GM21526 (cell line): Measurements from ENCODE around the gene UBE4A.
"Not testable (repeated sequence)": the region's sequence is repeated elsewhere in the genome, so short reads cannot be mapped to it uniquely, and the experiment has no call there.

Experiments
- ATAC-seq: cut with Tn5 transposase; IDR thresholded peaks from one replicate; pipeline ENCODE4 v1.9.1; 2021; ENCODE audit warnings: moderate library complexity; ENCODE audit not compliant: unreplicated experiment, low FRiP score

UBE4A gene

GRCh38 chr11:118397448-118397847 is 38.0 kb downstream of the UBE4A start:
- no peak for ATAC-seq

DNA sequence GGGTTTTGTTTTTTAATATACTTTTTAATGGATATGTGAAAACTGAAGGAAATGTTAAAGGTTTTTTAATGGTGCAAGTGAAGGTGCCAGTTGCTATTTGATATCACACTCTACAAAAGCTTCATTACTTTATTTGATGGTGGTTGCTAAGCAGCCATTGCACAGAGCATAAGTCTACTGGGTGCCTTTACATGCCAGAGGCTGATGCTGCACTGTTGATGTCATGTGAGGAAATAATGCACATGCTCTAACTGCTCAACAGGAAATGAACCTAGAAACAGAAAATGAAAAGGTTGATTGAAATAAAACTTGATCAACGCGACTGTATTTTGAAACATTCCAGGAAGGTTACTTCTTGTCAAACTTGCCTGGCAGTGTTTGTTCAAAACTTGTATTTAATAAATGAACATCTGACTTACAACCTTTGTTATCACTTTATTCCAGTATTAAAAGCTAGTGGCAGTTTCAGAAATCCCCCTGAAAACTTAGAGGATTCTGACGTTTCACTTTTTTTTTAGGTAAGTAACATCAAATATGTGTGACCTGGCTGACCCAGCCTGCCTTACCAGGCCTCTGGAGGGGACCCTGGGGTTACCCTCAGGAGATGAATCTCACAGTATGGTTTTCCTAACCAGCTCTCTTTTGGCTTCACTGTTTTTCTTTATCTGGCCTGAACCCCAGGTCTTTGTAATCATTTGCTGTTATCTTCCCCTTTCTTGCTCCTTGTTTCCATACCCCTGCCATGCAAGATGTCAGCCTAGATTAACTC is 39.6 kb downstream of the UBE4A start:
- peak; percentile 54 for ATAC-seq

DNA sequence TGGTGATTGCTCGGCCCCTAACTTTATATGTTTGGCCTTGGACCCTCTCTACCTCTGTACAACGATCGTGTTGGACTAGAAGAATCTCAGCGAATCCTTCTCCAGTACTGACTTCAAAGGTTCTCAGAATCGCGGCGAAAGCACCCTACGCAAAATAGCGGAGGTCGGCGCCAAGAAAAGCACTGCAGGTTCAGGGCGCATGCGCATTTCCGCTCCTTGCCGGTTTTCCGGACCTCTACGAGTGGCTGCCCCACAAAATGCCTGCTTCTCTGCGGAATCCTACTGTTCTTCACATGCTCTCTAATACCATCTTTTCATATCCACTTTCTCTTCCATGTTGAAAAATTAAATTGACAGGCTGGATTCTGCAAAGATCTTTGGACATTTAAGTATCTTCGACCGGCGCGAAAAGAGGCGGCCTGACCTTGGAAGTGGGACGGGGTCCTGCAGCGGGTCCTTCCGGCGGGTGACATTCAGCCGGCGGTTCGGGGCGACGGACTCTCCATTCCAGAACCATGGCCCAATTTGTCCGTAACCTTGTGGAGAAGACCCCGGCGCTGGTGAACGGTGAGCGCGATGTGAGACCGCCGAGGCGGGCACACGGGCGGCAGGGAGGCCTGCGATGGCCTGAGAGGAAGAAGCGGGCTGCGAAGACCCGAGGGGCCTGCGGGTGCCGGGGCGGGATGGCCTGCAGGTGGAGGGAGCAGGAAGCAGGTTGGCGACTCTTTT is 41.9 kb downstream of the UBE4A start, which contains the start of gene ATP5MG:
ATP5MG (plus strand) TSS at position 456 of the 729 bp plus-strand sequence; CDS start at position 516, 60 bp downstream.
- no peak for ATAC-seq

DNA sequence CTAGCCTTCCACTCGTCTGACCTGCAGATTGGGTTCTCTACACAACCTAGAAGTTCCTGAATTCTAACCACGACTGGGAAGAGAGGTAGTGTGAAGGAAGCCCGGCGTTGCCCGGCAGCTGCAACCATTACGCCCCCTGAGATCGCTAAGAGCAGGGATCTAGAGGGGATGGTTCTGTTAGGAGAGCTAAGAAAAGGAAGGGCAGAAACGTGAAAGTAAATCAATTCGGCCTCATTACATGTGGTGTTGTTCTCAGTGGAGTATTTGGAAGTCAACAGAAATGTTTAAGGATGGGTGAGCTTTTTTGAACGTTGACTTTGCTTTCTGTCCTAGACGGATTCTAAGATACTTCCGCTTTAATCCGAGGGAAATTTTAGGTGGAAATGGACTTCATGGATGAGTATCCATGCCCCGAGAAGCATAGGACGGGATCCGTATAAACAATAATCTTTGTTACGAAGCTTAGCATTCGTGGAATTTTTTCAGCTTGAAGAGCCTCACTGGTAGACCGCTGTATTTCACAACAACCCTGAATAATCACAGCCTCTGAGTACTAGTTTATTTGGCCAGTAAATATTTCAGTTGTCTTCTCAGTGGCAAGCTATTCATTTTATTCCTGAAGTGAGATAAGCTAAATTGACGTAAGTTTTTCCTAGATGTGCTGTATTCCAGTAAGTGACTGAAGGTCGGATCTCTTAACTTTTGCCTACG is 42.6 kb downstream of the UBE4A start:
- ATAC-seq: no peak

DNA sequence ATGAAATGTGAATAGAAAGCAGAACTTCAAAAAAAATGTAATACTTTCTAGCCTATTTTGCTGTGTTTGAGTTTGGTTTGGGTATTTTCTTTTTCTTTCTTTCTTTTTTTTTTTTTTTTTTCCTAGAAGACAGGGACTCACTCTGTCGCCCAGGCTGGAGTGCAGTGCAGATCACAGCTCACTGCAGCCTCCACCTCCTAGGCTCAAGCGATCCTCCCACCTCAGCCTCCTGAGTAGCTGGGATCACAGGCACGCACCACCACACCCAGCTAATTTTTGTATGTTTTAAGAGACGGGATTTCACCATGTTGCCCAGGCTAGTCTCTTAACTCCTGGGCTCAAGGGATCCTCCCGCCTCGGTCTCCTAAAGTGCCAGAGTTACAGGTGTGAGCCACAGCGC is 43.2 kb downstream of the UBE4A start:
- ATAC-seq: not testable (repeated sequence)

- no peak for ATAC-seq
Measured at GRCh38 chr11:118406599-118407166, 47.3 kb downstream of the UBE4A start.

DNA sequence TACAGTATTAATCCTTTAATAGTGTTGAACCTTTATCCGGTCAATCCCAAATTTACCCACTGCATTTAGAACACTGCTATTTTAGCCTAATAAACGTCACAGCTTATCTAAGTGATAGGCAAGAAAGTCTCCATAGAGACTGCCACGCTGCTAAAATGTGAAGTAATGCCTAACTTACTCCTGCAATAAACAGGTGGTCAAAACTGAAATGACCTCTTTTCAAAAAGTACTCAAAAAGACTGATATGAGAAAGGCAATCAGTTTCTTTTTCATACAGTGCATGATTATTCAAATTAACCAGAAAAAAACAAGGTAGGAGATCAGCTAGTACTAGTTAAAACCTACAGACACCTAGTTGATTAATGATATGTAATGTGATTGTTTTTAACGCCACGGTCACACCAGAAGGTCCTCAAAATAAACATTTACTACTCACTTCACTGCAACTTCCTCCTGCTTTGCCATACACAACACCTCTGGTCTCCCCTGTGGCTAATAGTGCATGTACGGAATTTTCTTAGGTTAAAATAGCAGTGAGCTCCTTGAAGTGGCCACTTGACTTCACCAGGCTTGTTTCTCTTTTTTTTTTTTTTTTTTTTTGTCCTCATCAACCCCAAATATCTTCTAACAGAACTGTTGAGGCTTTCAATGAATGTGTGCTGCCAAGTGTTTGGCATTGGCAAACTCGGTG is 50.8 kb downstream of the UBE4A start:
- no peak for ATAC-seq

DNA sequence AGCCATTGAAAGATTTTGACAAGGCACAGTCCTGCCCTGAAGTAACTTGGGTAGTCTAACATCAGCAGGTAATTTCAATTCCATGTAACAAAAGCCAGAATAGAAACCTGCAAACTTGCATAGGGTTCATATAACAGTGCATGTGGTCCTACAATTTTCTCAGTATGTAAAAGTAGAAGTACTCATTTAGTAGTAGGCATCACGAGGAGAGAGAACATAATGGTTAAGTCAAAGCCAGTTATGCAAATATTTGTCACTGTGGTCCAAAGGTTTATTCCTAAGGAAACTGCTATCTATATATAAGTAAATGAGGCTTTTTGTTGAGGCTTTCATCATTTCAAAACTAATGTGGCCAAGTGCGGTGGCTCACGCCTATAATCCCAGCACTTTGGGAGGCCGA is 52.1 kb downstream of the UBE4A start:
- no peak for ATAC-seq

- no peak for ATAC-seq
Measured at GRCh38 chr11:118412921-118413320, 53.5 kb downstream of the UBE4A start.

- ATAC-seq: no peak
Measured at GRCh38 chr11:118415062-118415738, 55.8 kb downstream of the UBE4A start.

DNA sequence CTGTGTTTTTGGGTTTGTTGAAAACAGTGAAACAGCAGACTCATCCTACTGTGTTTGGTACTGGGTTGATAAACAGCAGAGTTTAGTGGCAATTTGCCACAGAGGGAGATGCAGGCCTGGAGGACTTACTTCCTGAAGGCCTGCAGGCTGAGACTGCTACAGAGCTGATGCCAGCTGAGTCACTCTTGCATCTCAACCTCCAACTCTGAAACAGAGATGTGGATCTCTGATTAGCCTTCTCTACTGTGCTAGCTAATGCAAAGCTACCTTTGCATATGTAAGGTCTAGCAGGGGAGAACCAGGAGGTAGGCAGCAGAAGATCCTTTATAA is 56.3 kb downstream of the UBE4A start:
- ATAC-seq: no peak

- ATAC-seq: not testable (repeated sequence)
Measured at GRCh38 chr11:118416900-118417299, 57.5 kb downstream of the UBE4A start.

- ATAC-seq: no peak
Measured at GRCh38 chr11:118417801-118418200, 58.4 kb downstream of the UBE4A start.

DNA sequence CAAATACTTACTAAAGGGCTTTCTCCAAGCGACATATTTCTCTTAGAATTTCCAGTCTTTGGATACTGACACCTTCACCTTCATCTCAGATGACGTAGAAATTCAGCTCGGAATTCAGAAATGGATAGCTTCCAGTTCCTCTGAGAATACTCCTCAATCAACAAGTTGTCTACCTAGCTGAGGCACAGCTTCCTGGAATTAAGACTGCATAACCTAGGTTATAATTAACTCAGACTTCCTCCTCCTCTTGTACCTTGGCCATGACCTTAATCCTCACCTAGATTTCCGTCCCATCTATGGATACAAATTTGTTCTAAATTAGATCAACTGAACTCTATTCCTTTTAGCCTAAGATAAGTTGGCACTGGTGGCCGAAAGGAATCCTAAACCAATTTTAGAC is 59.4 kb downstream of the UBE4A start:
- ATAC-seq: no peak

DNA sequence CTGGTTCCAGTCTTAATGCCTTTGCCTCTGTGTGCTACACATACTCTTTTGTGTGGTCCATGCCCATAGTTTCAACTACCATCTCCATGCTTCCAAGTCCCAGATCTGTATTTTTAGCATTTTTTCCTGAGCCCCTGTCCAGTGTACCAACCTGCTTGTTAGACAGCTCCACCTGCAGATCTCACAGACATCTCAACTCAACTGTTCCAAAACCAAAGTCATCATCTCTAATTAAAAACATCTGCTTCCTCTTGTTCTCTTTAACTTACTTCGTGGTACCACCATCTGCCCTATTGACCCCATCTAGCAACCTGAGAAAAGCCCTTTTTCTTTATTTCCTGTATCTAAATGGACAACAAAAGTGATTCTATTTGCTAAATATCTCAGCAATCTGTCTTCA is 68.3 kb downstream of the UBE4A start:
- ATAC-seq: no peak

DNA sequence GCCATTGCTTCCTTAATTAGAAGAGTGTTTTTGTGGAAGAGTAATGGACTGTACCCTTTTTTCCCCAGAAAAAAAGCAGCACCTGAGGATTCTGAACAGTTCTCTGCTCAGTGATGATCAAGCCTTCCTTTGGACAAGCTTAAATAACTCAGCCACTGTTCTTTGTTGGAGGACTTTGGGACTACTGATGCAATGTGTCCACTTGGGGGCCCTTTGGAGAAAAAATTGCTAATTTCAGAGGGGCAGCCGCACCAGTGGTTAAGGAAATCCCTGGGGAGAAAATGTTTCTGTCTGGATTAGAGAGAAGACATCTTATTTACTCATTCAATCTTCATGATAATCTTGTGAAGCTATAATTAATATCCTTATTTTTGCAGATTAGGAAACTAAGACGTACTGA is 71.6 kb downstream of the UBE4A start:
- ATAC-seq: no peak

DNA sequence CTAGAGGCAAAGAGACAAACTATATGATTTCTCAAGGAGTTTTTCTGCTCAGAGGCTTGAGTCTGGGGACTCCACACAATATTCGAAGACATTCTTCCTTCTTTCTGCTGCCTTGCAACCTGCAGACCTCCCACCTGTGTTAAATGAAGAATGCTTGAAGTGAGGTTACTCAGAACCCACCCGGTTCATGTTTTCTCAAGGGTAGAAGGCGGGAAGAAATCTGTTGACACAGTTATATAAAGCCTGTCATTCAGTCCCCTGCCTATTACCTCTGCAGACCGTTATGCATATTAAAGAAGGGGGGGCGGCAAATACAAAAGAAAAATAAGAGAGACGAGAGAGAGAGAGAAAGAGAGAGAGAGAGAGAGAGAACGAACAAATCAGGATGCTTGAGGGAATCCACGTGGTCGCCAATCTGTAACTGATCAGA is 74.7 kb downstream of the UBE4A start:
- no peak for ATAC-seq

DNA sequence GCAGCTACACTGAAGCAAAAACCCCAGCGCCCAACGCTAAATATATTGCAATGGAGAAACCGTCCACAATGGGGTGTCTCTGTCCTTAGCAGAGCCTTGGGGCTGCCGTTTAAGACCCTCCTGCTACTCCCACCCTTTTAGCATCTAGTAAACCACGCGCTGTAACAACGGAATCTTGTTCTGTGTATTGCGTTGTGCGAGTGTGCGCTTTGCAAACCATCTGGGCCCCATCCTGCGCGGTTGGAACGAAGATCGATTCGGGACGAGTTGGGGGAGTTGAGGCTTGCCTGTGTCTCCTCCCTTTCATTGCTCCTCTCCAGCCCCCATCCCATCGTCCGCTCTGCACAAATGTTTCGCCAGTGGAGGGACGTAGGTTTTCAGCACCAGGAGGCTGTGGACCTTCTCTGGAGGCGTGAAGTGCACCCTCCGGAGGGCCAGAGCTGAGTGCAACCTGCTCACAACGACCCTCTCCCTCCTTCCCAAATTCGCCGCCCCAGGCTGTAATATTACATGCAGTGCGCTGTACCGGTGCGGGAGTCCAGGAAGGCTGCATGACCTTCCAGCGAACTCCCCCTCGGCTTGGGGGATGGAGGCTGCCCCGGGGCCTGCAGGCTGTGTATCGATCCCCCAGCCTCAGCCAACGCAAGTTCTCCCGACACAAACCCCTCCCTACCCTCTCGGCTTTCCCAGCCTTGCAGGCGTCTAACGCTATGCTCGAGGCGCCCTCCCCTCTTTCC is 75.3 kb downstream of the UBE4A start:
- no peak for ATAC-seq

GRCh38 chr11:118435290-118435892 is 76.0 kb downstream of the UBE4A start:
- peak; percentile 17 for ATAC-seq
